Stimulated activated CD4-positive, alpha-beta T cell treated with anti-CD3 and anti-CD28 coated beads, Interleukin-4, amount 100 ng/mL, for 48 hours (primary cell): ENCODE measurements around the gene WDR7.

Experiments
- DNase-seq, 2 donors: peaks; one replicate each; pipeline ENCODE4 v3.0.0-alpha.2; 2020; ENCODE audit warnings: low read depth in 2 of 2

WDR7 gene

DNA sequence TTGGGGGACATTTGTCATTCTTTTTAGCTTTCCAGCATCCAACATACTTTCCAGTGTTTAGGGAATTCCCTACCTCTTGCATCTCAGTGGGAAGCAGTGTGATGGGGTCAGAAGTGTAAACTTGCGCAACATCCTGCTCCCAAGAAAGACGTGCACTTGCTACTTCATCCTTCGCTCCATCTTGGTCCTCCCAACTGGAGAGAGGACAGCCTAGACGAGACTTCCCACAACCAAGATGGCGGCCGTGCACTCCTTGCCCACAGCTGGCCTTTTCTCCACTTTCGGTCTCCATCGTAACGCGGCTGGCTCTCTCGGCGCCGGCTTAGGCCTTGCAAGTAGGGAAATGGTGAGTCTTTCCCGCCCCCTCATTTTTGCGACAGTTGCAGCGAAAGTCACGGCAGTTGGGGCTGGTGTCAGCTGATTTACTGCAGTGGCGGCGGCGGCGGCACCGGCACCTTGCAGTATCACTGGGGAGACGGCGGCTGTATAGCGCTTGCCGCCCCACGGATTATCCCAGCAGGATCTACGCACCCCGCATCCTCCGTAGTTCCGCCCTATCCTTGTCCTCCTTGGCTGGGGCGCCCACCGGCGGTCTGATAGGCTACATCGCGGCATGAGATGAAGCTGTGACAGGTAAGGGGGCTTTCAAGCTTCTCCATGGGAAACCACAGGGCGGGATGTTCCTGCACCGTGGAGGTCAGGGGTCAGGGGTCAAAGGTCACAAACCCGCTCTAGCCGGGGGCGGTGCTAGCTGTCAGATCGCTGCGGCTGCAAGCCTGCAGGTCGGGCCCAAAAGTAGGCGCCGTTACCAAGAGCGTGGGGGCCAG lies at the start of gene WDR7:
Gene WDR7 (plus strand): TSS at position 416 of the 827 bp plus-strand sequence. CDS start 21,157 bp downstream, outside the sequence.
- DNase-seq = peak; percentile 90 to 94

DNA sequence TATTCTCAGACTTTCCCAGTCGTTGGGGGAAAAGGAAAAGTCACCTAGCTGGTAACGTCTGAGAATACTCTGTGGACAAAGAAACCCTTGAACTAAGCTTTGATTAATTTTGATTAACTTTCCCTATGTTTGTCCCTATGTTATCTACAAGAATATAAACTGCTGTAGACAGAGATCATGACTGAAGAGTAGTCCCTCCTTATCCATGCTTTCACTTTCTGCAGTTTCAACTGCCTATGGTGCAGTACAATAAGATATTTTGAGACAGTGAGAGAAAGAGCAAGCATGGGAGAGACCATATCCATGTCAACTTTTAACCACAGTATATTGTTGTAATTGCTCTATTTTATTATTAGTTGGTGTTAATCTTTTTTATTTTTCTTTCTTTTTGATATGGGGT lies 44.5 kb upstream of the WDR7 start:
- no peak for DNase-seq

DNA sequence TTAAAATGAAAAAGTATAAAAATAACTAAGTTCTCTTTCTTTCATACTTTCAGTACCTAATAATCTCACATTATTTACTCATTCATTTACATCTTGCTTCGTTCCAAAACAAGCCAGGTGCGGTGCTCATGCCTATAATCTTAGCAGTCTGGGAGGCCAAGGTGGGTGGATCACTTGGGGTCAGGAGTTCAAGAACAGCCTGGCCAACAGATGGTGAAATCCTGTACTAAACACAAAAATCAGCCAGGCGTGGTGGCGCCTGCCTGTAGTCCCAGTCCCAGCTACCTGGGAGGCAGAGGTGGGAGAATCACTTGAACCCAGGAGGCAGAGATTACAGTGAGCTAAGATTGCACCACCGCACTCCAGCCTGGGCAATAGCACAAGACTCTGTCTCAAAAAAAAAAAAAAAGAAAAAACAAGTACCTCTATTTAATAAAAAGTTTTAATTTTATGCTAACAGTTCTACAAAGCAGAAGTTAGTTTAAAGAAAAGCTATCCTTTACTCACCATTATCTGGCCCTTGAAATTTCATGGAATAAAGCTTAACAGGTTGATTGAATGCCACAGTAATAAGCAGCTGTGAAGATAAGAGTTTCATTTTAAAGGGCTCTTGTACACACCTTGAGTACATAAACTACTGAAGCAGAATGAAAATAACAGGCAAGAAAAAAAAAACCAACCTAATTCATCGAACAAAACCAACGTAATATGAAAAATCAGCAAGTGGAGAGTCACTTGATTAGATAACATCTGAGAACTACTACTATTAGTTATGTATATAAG lies 35.2 kb upstream of the WDR7 start:
- DNase-seq = no peak

DNA sequence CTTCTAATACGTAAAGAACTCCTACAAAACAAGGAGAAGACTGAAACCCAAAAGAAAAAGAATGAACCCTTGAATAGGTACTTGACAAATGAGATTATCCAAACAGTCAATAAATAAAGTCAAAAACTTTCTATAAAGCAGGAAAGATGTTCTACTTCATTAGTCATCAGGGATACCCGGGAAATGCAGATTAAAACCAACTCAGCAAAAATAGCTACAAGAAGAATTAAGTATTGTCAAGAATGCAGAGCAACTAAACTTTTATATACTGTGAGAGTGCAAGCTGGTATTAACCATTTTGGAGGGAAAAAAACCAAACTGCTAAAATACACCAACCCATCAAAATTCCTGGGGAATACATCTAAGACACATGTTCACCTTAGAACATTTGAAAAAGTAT lies 23.2 kb upstream of the WDR7 start:
- DNase-seq = no peak

DNA sequence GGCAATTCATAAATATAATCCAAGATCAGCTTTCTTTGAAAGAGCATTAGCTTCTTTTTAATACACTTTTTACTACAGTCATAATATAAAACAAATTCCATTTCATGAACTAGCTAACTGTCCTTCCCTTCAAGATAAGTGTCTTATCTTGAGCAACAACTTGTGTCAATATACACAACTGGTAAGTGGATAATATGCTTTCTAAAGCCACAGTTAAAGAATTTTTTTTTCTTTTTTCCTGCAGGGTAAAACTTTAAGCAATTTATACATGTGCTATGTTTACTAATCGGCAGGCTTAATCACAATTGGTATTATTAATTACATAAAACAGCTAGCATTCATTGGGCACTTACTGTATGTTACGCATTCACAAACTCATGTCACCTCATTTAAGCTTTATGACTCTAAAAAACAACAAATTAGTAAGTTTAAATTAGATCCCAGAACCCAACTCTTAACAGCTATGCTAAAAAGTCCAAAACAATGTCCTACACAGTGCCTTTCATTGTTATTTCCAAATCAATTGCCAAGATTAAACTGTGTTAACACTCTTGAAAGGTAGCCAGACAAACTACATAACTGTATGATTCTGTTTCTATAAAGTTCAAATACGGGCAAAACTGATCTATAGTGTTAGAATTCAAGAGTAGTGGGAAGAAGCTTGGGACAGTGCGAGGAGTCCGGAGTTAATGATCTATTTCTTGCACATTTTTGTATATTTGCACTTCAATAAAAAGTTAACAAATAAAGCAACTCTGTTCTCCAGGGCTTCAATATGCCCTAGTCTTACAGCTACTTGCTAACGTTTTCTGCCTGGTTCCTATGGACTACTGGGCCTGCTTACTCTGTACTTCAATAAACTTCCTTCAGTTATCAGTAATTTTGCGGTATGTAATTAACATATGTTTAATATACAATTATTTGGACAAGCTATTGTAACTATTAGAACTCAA lies 18.8 kb upstream of the WDR7 start:
- no peak for DNase-seq

DNA sequence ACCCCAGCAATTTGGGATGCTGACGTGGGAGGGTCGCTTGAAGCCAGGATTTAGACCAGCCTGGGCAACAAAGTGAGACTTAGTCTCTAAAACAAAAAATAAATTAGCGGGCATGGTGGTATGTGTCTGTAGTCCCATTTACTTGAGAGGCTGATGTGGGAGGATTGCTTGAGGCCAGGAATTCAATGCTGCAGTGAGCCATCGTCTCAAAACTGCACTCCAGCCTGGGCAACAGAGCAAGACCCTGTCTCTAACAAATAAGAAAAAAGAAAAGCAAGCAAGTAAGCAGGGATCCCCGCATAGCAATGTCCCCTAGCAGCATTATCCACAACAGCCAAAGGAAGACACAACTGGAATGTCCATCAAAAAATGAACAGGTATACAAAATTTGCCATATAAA lies 16.2 kb upstream of the WDR7 start:
- DNase-seq = no peak

DNA sequence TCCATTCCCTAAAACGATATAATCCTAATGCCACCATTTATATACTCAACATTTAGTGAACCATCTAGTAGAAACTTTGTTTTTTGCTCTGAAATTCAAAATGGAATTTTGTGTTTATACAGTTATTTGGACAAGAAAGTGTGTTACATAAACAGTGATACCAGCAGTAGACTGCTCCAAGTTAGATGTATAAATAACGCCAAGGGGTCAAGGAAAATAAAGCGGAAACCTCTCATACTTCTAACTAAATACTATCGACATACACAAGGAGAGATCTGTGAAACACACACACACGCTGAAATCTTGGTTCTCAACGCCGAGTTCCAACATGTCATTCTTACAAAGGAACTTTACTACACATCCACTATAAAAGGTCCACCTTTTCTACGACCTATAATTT lies 14.0 kb upstream of the WDR7 start:
- no peak for DNase-seq

DNA sequence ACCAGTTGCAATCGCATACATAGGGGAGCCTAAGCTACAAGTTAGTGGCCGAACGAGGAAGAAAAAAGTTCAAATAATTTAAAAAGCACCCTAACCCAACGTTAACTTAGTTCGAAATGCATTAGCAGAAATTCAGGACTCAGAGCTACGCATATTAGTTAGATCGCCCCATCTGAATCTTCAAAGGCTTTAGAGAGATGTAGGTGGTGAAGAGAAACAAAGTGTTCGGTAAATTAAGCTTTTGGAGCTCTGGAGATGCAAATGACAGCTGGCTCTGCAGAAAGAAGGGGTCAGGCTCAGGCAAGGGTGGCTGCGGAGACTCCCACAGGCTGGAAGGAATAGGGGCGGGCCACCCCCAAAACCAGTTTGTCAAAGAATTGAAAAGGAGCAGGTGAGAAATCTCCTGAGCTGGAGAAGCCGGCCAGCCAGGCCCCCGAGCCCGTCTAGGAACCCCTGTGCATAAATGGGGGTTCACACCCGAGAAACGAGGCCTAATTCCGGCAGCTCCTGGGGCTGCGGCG lies 13.4 kb upstream of the WDR7 start:
- DNase-seq = peak in 1 of 2 donors; percentile 13

DNA sequence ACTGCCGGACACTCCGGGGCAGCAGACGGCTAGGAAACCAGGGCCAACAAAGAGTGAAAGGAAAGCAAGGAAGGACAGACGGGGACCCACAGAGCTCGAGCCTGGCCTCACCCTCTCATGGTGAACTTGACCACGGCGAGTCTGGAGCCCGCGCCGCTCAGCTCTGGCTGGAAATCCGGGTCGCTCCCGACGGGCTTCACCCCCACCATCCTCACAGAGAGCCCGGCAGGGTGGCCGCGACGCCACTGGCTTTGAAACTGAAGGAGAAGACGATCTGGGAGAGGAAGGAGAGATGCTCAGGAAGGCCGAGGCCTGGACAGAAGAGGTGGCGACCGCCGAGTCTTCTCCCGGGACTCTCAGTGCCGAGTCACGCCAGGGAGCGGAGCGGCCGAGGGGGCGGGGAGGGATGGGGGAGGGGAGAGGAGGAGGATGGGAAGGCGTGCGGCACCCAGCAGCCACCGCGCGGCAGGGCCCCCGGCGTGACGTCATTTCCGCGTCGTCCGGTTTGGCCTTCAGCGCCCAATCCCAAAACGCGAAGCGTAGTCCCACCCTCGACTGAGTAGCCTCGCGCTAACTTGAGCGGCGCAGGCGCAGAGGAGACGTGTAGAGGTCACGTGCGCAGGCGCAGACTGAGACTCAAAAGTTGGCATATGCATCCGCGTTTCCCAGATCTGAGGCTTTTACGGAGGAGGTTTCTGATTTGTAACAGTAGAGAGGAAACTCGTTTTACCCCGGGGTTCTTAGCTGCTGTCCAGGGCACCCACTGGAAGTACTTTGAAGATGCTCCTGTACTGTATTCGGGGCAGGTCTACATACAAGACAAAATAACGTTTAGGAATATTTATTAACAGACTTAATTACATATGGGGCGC lies 12.7 kb upstream of the WDR7 start, which contains the start of gene TXNL1:
Gene TXNL1 (minus strand): TSS at position 361 of the 872 bp plus-strand sequence. CDS start 152 bp downstream, at position 209.
- peak; percentile 99 to 100 for DNase-seq

DNA sequence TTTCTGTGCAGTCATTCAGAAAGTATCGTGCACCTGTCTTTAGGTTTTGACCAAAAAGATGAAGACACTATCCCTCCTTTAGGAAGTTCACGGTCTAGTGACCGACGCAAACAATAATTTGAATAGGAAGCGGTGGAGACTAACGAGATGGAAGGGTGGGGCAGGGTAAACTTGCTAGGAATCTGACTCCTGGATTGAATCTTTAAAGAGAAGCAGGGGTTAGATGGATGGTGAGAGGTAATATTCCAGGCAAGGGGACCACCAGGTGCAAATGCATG lies 12.1 kb upstream of the WDR7 start:
- no peak for DNase-seq

DNA sequence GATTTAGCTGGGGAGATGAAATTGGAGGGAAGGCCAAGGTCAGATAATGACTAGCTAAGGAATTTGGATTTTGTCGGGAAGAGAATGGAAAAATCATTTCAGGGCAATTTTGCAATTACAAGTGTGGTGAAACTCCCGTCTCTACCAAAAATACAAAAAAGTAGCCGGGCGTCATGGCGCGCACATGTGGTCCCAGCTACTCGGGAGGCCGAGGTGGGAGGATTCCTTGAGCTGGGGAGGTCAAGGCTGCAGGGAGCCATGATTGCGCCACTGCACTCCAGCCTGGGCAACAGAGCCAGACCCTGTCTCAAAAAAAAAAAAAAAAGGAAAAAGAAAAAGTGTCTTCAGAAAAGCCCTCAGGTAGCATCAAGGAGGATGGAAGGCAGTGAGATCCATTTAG lies 11.6 kb upstream of the WDR7 start:
- DNase-seq = no peak

DNA sequence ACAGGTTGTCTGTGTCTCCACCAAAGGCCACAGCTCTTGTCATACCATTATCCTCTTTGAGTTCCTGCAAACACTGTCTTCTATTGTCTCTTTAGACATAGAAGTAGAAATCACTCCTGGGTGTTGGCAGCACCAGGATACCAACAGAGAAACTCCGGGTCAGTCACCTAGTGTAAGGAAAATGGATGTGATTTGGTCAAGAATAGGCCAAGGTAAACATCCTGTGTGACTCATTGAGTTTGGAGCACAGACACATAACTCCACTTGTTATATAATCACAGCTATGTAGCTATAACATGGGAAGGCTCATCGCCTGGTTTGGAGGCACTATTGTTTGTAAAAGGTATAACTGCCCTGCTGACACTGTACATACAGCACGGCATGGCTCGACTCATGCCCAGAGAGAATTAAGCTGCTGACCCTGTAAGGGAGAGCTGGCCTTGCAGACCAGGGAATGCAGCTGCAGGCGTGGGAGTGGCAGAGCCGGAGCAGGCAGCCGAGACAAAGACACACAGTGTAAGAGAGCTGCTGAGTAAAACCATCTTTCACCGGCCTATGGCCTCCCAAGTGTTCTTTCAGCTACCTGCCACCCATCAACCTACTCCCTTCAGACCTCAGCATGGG lies 9.3 kb upstream of the WDR7 start:
- DNase-seq = no peak

DNA sequence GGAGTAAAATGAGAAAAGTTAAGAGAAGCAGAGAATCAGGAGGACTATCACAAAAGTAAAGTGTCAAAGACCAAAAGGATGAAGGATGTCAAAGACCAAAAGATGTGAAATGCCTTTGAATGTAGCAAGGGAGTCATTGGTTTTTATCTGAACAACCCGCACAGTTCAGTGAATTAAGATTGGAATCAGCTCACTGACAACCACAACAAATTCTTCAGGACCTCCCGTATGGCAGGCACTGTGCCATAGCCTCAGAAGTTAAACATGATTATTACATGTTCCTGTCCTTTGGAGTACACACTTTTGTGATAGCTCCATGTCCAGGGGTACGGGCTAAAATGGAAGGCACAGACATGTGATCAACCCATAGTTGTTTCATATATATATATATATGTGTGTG lies 7.8 kb upstream of the WDR7 start:
- DNase-seq = no peak

DNA sequence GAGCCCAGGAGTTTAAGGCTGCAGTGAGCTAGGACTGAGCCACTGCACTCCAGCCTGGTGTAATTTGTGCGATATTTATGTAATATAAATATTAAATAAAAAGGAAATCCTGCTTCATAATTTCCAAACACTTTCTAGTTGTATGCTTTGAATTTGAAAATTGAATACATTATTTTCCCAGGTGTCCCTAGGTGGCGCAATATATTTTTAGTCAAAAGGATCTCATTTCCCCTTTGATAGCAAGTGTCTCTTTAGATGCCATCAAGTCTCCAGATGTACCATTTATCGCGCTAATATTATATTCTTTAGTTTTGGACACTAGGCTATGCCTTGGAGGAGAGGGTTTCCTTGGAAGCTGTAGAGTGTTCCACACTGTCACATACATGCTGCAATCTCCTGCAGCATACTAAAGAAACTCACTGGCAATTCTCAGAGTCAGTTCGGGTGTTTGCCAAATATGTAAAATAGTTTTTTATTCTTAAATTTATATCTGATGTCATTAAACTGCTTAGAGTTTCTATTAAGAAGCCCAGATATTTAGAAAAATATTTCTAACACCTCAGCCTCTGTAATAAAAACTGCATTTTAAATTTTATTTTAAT lies 5.6 kb upstream of the WDR7 start:
- no peak for DNase-seq

DNA sequence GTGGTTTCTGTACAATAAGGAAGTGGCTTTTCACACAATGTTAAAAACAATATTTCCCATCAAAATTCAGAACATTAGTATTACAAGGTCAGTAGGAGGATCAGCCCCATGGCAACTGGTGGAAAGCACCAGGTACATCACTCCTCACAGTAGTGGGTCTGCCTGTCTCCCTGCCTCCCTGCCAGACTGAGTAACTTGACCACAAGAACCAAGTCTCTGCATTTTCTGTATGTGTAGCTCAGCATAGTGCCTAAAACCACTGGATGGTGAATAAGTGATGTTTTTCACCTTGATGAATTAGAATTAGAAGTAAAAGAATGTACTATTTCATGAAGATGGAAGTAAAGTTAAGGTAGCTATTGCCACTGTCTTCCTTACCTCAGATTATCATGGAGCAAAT lies 4.1 kb upstream of the WDR7 start:
- DNase-seq = no peak

DNA sequence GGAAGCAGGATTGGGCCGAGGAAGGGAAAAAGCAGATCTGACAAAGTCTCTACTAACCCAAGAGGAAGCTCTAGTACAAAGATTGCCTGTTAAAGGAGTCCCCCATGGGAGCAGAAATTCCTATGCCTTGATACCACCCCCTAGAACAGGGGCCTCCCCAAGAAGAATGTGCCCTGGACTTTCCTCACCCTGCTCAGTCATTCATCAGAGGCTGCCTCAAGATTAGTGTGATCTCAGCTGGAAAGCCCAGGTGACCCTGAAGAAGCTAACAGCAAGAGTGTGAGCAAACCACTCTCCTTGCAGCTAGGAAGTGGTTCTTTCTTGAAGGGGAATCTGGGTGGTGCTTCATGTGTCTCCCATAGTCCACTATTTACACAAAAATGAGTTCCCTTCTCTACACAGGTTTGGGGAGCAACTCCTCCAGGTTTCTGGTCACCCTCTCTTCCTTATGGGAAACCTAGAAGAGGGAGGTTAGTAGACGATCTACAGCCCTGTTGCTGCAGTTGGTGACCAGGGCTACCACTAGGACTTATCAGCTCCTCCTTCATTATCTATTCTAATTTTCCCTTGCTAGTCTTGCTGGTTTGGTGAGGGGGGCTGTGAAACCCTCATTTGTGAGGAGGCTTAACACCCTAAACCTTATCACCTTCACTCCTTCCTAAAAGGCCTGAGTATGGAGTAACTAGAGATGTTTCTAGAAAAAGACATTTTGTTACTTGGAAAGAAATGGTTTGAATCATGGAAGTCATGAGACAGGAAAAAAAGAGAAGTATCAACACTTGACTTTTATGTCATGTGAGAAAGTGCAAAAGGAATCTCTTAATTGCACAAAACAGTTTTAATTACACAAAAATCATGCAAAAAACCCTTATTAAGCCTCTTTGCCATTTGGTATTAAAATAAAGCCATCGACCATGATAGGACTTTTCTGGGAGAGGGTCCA lies 2.9 kb upstream of the WDR7 start:
- no peak for DNase-seq

DNA sequence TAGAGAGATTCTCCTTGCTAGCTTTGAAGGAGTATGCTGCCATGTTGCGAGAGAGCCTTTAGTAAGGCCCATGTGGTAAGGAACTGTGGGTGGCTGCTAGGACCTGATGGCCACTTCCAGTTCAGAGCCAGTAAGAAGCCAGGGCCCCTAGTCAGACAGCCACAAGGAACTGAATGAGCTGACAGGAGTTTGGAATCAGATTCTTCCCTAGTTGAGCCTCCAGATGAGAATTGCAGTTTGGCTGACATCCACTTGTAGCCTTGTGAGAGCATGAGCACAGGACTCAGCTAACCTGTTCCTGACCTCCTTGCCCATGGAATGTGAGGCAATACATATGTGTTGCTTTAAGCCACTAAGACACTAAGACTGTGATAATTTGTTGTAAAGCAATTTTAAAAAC lies 1.2 kb upstream of the WDR7 start:
- no peak for DNase-seq

DNA sequence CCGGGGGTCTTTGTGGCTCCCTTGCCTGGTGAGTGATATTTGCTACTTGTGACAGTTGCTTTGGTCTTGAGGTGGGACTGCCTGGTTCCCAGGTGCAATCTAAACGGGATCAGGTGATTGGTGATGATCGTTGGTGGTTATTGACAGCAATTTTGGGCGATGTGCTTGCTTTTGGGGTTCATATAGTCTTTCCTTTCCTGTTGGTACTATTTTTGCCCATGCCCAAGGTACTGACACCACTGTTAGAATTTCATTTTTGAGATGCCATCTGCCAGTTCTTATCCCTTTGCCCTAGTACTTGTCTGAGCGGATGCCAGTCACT lies 573 bp downstream of the WDR7 start:
- no peak for DNase-seq

DNA sequence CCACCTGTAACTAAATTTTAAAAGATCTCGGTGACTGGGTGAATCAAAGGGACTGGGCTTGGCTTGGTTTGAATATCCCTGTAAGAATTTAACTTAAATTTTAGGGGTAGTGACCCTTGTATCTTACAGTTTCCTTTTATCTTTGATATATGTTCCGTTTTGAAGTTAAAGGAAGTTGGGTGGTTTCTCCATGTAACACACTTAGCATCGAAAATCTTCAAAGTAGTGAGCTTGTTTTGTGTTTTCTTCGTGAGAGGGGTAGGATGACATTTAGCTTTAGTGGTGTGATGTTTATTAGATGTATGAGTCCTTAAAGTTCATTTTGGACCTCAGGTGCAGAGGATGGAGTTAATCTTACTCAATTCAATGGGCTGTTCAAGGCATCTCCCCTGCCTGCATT lies 1.6 kb downstream of the WDR7 start:
- DNase-seq = no peak
